ENCODE results near the gene RWDD4.

DNA sequence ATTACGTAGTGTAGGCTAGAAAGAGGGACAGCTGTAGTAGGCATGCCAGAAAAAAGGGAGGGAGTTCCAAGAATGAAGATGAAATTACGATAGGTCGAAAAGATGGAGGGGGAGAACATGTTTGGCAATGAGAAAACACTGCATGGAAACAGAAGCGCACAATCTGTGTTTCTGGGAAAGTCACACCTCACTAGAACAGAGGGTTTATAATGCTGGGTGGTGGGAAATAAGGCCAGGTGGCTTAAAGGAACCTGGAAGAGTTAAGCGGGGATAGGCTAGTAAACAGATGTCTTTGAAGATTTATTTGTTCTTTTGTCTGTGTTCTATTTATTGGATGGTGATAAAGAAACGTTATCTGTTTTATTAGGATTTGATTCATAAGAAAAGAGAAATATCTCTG is 29.2 kb upstream of the RWDD4 start:
- TF ChIP-seq, protein P1, sequence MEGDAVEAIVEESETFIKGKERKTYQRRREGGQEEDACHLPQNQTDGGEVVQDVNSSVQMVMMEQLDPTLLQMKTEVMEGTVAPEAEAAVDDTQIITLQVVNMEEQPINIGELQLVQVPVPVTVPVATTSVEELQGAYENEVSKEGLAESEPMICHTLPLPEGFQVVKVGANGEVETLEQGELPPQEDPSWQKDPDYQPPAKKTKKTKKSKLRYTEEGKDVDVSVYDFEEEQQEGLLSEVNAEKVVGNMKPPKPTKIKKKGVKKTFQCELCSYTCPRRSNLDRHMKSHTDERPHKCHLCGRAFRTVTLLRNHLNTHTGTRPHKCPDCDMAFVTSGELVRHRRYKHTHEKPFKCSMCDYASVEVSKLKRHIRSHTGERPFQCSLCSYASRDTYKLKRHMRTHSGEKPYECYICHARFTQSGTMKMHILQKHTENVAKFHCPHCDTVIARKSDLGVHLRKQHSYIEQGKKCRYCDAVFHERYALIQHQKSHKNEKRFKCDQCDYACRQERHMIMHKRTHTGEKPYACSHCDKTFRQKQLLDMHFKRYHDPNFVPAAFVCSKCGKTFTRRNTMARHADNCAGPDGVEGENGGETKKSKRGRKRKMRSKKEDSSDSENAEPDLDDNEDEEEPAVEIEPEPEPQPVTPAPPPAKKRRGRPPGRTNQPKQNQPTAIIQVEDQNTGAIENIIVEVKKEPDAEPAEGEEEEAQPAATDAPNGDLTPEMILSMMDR (IDR thresholded peaks at IDR 0.05; ENCODE audit: poor library complexity) = no peak
- no peak for TF ChIP-seq EZH2phosphoT487 (IDR thresholded peaks at IDR 0.05; ENCODE audit: low read depth, severe bottlenecking, unreplicated experiment)
